WERI-Rb-1 (cell line): ENCODE measurements around the gene IDH2.
A peak's percentile ranks its signal among the peaks of the same experiment; 100 is the strongest.

Source experiments
- DNase-seq: peaks from one replicate; pipeline ENCODE4 v3.0.0-alpha.2; 2020
- H3K27ac ChIP-seq: fragments of 250-450 bp; sonication (Bioruptor Pico); 2 replicates; pipeline ENCODE4 v1.5.1; 2020; ENCODE audit warnings: mild to moderate bottlenecking, moderate library complexity
- H3K27me3 ChIP-seq: fragments of 250-450 bp; sonication (Bioruptor Pico); 2 replicates; pipeline ENCODE4 v1.5.1; 2021; ENCODE audit warnings: mild to moderate bottlenecking, low read depth, moderate library complexity; ENCODE audit not compliant: insufficient read depth, severe bottlenecking
- H3K36me3 ChIP-seq: fragments of 250-450 bp; sonication (Bioruptor Pico); 2 replicates; pipeline ENCODE4 v1.5.1; 2020; ENCODE audit warnings: mild to moderate bottlenecking, moderate library complexity
- H3K4me3 ChIP-seq: 2 replicates; pipeline ENCODE4 v1.5.1; 2011; ENCODE audit warnings: low read depth, mild to moderate bottlenecking, control low read depth, low read length
- H3K9me3 ChIP-seq: fragments of 250-450 bp; sonication (Bioruptor Pico); 2 replicates; pipeline ENCODE4 v1.5.1; 2021; ENCODE audit warnings: mild to moderate bottlenecking, moderate library complexity; ENCODE audit not compliant: severe bottlenecking
- TF ChIP-seq, protein P1 (sequence below): IDR thresholded peaks from 2 replicates; pipeline ENCODE4 v1.5.1; 2011; ENCODE audit warnings: low read depth, mild to moderate bottlenecking, control low read depth, inconsistent platforms, low read length

IDH2 gene

DNA sequence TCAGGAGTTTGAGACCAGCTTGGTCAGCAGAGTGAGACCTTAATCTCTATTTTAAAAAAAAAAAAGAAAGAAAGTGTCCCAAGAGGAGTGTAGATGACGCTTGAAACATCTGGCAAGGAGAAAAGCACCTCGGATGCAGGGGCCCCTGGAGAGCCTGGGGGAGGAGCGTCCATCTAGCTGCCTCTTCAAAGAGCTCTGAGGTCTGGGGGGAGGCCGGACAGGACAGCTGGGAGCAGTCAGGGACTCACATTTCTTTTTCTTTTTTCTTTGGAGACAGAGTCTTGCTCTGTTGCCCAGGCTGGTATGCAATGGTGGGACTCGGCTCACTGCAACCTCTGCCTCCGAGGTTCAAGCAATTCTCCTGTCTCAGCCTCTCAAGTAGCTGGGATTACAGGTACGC is 3.3 kb upstream of the IDH2 start:
- no peaks in the 10 kb centered on the region for H3K27me3 ChIP-seq
- no peak for DNase-seq
- no peaks in the 10 kb centered on the region for H3K36me3 ChIP-seq
- TF ChIP-seq, protein P1, sequence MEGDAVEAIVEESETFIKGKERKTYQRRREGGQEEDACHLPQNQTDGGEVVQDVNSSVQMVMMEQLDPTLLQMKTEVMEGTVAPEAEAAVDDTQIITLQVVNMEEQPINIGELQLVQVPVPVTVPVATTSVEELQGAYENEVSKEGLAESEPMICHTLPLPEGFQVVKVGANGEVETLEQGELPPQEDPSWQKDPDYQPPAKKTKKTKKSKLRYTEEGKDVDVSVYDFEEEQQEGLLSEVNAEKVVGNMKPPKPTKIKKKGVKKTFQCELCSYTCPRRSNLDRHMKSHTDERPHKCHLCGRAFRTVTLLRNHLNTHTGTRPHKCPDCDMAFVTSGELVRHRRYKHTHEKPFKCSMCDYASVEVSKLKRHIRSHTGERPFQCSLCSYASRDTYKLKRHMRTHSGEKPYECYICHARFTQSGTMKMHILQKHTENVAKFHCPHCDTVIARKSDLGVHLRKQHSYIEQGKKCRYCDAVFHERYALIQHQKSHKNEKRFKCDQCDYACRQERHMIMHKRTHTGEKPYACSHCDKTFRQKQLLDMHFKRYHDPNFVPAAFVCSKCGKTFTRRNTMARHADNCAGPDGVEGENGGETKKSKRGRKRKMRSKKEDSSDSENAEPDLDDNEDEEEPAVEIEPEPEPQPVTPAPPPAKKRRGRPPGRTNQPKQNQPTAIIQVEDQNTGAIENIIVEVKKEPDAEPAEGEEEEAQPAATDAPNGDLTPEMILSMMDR = no peak
- H3K4me3 ChIP-seq = no peak overlapping the region
- no peaks in the 10 kb centered on the region for H3K9me3 ChIP-seq
- no peak overlapping the region for H3K27ac ChIP-seq

DNA sequence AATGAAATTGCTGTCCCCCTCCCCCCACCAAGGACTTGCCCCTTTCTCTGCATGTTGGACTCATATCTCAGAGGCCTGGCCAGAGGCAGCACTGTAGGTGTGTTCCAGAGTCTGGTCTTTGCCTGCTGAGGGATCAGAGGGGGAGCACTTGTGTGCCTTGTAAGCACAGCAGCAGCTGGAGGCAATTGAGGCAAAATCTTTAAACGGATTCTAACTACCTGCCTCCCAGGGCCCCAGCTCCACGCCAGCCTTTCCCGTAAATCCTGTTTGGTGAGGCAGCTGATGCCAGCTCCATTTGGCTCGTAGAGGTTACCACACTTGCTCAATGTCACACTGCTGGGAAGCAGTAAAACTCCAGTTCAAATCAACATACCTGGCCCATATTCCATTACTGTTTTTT is 2.3 kb upstream of the IDH2 start:
- H3K4me3 ChIP-seq = no peak overlapping the region
- H3K27ac ChIP-seq = no peak overlapping the region
- no peaks in the 10 kb centered on the region for H3K9me3 ChIP-seq
- no peak for DNase-seq
- no peaks in the 10 kb centered on the region for H3K27me3 ChIP-seq
- H3K36me3 ChIP-seq = no peaks in the 10 kb centered on the region
- TF ChIP-seq, protein P1 = no peak

DNA sequence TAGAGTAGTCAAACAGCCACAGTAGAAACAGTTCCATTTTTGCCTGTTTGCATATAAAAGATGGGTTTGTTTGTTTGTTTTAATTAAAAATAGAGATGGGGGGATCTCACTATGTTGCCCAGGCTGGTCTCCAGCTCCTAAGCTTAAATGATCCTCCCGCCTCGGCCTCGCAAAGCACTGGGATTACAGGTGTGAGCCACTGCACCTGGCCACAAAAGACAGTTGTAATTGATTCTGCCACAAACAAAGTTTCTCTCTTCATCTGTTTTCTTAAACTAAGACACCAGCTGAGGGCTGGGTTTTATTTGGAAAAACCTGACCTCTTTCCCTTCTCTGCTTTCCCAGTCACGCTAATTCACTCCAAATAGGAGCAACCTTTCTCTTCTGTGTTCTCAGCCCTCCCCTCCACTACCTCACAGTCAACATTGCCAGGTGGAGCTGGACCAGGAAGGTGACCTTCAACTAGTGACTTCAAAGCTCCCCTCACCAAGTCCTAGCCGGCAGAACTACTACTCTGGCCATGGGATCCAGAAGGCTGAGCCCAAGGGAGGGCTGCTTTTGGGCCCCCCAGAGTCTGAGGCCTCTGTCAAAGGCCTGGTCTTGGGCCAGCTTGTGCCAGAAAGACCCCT is 1.5 kb upstream of the IDH2 start:
- no peak overlapping the region for H3K27ac ChIP-seq
- H3K4me3 ChIP-seq = no peak overlapping the region
- TF ChIP-seq, protein P1 = no peak
- no peak for DNase-seq
- no peaks in the 10 kb centered on the region for H3K9me3 ChIP-seq
- H3K36me3 ChIP-seq = no peaks in the 10 kb centered on the region
- no peaks in the 10 kb centered on the region for H3K27me3 ChIP-seq

DNA sequence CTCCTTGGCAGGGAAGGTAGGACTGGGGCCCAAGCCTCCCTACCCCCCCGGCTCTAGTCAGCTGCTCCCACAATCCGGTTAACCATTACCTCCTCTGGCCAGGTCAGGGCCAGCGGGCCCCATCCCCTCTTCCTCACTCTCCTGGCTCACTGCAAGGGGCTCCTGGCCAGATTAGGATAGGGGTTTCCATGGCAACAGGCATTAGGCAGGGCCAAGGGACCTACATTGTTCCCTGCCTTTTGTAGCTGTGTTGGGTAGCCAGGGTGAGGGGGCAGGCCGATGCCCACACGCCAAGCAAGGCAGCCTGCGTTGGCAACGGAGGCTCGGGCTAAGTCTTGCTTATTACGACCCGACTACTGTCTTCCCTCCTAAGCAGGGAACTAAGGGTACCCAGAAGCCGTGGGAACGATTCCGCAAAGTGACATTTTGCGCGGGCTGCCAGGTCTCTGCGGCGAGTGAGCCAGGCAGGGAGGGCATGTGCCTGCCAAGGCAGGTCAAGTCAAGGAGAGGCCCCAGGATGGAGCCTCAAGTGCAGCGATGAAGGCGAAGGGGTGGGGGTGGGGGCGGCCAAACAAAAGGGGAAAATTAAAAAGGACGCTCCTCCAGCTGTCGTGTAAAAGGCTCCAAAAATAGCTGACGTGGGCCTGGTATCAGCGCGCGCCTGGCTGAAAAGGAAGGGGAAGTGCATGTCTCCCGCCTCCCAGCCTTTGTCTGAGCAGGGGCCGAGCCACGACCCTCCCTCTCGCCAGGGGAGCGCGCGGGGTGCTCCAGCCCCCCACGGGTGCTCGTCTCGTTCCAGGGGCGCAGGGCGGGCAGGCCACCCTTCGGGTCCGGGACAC is 919 bp downstream of the IDH2 start:
- H3K4me3 ChIP-seq = peak overlapping the region; percentile 66
- no peaks in the 10 kb centered on the region for H3K36me3 ChIP-seq
- H3K9me3 ChIP-seq = no peaks in the 10 kb centered on the region
- TF ChIP-seq, protein P1 = no peak
- H3K27me3 ChIP-seq = no peaks in the 10 kb centered on the region
- peak; percentile 36 for DNase-seq
- peak overlapping the region; percentile 90 for H3K27ac ChIP-seq

DNA sequence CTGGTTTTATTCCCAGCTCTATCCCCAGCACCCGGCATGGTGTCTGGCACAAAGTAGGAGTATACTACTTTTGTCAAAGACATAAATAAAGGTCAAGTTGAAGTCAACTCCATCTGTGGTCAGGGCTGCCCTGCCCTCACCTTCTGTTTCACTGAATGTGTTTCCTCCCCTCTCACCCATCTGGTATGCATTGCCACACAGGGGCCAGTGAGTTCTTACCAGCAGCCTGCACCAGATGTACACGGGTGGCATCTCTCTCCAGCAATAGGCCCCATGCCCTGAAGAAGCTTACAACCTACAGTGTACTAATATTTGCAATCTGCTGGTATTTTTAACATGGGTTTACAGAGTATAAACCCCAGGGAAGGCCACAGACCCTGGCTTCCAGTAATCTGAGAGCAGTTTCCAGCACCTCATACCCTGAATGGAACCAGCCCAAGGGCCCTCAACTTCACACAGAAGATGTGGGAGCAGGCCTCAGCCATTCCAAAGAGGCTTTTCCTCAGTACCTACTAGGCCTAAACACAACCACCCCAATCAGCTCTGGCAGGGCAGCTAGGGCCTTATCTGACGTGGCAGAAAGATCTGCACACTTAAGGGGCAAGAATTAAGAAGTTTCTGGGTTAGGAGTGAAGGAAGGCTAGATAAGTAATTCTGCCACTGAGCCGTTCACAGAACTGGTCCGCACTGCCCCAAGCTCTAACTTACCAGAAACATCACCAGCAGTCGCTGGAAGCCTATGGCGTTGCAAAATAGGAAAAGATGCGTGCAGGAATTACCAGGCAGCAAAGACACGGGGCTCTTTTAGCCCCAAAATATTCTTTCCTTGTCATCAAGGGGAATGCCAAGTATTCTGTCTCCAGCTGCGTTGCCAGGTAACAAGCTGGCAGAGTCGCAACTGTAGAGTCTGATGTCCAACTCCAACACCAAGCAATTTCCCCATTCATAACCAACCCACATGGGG is 2.1 kb downstream of the IDH2 start:
- H3K27ac ChIP-seq = no peak overlapping the region
- no peaks in the 10 kb centered on the region for H3K36me3 ChIP-seq
- no peak overlapping the region for H3K4me3 ChIP-seq

More for the DNA sequence above, 2.1 kb downstream of the IDH2 start:
- DNase-seq = no peak
- Histone ChIP-seq H3K27me3 (no peaks in the 10 kb centered on the region), H3K9me3 (no peaks in the 10 kb centered on the region)
- TF ChIP-seq, protein P1 = no peak
